Left colon (tissue), 2 donors: Measurements from ENCODE around the gene WFDC9. TPM values are rescaled to one million over a fixed set of nuclear protein-coding genes. Genes with fewer than 3 reads are reported as not detected.
A peak's percentile ranks its signal among the peaks of the same experiment; 100 is the strongest.
"Not testable (repeated sequence)": the region's sequence is repeated elsewhere in the genome, so short reads cannot be mapped to it uniquely, and the experiment has no call there.

Experiments used
- ATAC-seq: fragments of 200-7000 bp; cut with Tn5 transposase; one replicate; pipeline ENCODE4 v1.9.1; 2020; ENCODE audit warnings: mild to moderate bottlenecking, moderate library complexity
- DNase-seq, 2 donors: peaks; one replicate each; pipeline ENCODE4 v3.0.0-alpha.2; 2020
- intact Hi-C, 2 donors: fragments of 100-400 bp; cut with DNase I in 1 of 2; cut with micrococcal nuclease in 1 of 2; formaldehyde crosslinking; loops; one replicate each; pipeline versions ENCODE4 v1.11.2 to v1.14.0; 2022; cut with DNase I, micrococcal nuclease
- total RNA-seq, 2 donors: library from RNA; stranded (reverse); fragmentation: NEBNext Ultra II Directional; extraction: Animal tissue kit (Norgen Biotek cat#: 25700); gene quantifications; one replicate each; pipeline ENCODE4 v1.2.1, GENCODE V29; 2021
- donor health status: DM: no; HTN: no; CAD: no.
- donor health status: DM: yes; HTN: yes; CAD: no.

Gene WFDC9
- total RNA-seq, 2 donors from 2014 or later = not detected

DNA sequence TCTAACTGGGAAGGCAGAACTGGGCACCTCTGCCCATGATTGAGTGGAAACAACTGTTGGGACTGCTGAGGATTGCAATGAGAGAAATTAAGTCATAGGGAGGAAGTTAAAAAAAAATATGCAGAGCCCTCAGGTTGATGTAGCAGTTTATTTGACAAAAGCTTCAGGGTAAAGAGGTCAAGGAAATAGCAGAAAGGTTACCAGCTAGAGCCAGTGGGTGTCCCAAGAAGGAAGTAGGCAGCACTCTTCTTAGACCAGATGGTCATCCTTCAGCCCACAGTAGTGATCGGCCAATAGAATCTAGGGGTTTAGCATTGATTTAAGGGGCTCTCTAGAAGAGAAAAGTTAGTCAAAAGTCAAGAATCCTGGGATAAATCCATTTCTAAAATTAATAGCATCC lies 23.3 kb downstream of the WFDC9 start:
- intact Hi-C loops = no loop called here
- ATAC-seq = no peak

GRCh38 chr20:45595235-45595634 lies 35.8 kb downstream of the WFDC9 start:
- intact Hi-C loops = no loop called here
- DNase-seq = no peak
- ATAC-seq = no peak

More for the DNA sequence above, 23.3 kb downstream of the WFDC9 start:
- no peak for DNase-seq

GRCh38 chr20:45593498-45593897 lies 37.6 kb downstream of the WFDC9 start:
- intact Hi-C loops = no loop called here
- DNase-seq (no peak), ATAC-seq (no peak)

- DNase-seq = peak in 1 of 2 donors; percentile 9
- intact Hi-C loops = no loop called here
- ATAC-seq = peak; percentile 81
Measured at GRCh38 chr20:45592574-45593189, 38.4 kb downstream of the WFDC9 start.

GRCh38 chr20:45589725-45590124 lies 41.4 kb downstream of the WFDC9 start:
- ATAC-seq = no peak
- intact Hi-C loops = no loop called here
- no peak for DNase-seq

DNA sequence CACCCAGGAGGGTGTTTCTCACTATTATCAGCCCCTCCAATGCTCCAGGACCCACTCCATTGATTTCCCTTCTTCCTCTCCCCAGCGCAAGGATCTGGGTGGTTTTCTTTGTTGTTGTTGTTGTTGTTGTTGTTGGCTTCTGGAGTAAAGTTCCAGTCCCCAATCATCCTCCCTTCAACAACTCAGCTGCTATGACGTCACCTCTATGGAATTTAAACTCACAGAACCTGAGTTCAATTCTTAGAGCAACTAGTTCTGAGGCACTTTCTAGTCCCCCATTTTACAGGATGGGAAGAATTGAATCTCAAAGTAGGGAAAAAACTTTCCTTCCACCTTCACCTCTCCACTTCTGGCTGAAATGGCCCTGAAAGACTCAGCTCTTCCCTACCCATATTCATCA lies 42.3 kb downstream of the WFDC9 start:
- ATAC-seq = no peak
- intact Hi-C loops = no loop called here
- no peak for DNase-seq

DNA sequence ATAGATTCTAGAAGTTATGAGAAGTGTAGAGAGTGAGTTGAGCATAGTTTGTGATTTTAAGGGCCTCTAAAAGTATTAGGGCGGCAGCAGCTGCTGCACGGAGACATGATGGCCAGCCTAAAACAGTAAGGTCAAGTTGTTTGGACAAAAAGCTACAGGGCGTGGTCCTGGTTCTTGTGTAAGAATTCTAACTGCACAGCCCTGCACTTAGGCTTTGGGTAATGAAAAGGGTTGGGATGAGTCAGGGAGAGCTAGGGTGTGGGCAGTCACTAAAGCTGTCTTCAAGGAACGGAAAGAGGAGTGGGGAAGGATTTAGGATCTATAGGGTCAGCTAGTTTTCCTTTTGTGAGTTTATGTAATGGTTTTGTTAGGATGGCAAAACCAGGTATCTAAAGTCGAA lies 45.1 kb downstream of the WFDC9 start:
- ATAC-seq, DNase-seq, intact Hi-C loops: not testable (repeated sequence)

DNA sequence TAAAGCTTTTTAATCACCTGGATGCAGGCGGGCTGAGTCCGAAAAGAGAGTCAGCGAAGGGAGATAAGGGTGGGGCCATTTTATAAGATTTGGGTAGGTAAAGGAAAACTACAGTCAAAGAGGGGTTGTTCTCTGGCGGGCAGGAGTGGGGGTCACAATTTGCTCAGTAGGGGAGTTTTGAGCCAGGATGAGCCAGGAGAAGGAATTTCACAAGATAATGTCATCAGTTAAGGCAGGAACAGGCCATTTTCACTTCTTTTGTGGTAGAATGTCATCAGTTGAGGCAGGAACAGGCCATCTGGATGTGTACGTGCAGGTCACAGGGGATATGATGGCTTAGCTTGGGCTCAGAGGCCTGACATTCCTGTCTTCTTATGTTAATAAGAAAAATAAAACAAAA lies 46.8 kb downstream of the WFDC9 start:
- ATAC-seq, DNase-seq, intact Hi-C loops: not testable (repeated sequence)

- intact Hi-C loops = no loop called here
- no peak for ATAC-seq
- no peak for DNase-seq
Measured at GRCh38 chr20:45583502-45583901, 47.6 kb downstream of the WFDC9 start.

- intact Hi-C loops = no loop called here
- no peak for DNase-seq
- ATAC-seq = no peak
Measured at GRCh38 chr20:45581702-45582101, 49.4 kb downstream of the WFDC9 start.

DNA sequence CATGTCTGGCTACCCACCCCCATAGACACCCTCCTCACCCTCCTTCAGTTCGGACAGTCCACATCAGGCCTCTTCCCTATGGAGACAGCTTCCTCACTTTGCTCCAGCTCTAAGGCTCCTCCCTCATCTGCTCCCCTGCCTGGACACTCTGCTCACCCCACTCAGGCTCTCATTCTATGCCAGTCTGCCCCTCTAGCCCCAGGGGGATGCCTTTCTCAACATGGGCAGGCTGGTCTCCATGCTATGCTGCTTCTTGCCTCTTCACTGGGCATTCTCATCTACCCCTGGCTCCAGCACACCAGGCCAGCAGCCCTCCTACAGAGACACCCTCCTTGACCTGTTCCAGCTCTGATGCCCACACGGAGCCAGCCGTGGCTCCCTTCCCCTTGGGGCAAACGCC lies 51.9 kb downstream of the WFDC9 start, which contains the start of gene WFDC8:
Gene WFDC8, minus strand, starts transcription at position 101 of the 400 bp plus-strand sequence. Its CDS starts 37 bp downstream, at position 64.
- DNase-seq (no peak), ATAC-seq (no peak)
- intact Hi-C loops = no loop called here

- DNase-seq = no peak
- ATAC-seq = no peak
- intact Hi-C loops = no loop called here
Measured at GRCh38 chr20:45578231-45578630, 52.9 kb downstream of the WFDC9 start.

- ATAC-seq = no peak
- intact Hi-C loops = no loop called here
- DNase-seq = no peak
Measured at GRCh38 chr20:45576995-45577394, 54.1 kb downstream of the WFDC9 start.

DNA sequence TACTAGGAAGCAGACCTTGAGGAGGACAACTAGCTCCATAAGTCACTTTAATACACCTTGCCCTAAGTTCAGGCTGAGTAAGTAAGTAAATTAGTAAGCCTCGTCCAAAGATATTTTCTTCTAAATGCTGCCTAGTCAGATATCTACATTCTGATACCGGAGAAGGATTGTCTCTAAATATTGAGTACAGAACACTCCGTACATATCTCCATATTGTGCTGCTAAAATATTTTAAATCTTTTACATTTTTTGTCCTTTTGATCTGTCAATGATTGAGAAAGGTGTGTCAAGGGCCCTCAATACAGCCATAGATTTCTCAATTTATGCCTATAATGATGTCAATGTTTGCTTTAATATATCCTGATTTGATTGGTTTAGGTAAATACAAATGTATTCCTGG lies 55.2 kb downstream of the WFDC9 start:
- intact Hi-C loops = no loop called here
- DNase-seq (no peak), ATAC-seq (no peak)

- ATAC-seq, DNase-seq, intact Hi-C loops: not testable (repeated sequence)
Measured at GRCh38 chr20:45569650-45570049, 61.4 kb downstream of the WFDC9 start.

GRCh38 chr20:45564760-45565276 lies 66.3 kb downstream of the WFDC9 start:
- ATAC-seq = no peak
- no peak for DNase-seq
- intact Hi-C loops = no loop called here

Other genes starting within 250 kb of the WFDC9 start
- 100 to 1,000 TPM; 123 to 135 TPM for gene DBNDD2, start 223.0 kb downstream of the WFDC9 start, total RNA-seq
- 100 to 1,000 TPM; 122 to 152 TPM for gene PIGT, start 215.1 kb downstream of the WFDC9 start, total RNA-seq
- gene WFDC2, start 161.5 kb downstream of the WFDC9 start, total RNA-seq = 100 to 1,000 TPM; 108 to 124 TPM
- not detected for gene SPINT3, start 115.7 kb downstream of the WFDC9 start, total RNA-seq
- not detected for gene WFDC6, start 91.8 kb downstream of the WFDC9 start, total RNA-seq
- gene EPPIN, start 83.9 kb downstream of the WFDC9 start, total RNA-seq = not detected
- gene WFDC8, start 52.0 kb downstream of the WFDC9 start, total RNA-seq = not detected
- gene WFDC10A, start 1.5 kb downstream of the WFDC9 start, total RNA-seq = not detected
- not detected for gene WFDC11, start 39.0 kb upstream of the WFDC9 start, total RNA-seq
- not detected for gene WFDC13, start 70.8 kb upstream of the WFDC9 start, total RNA-seq
- not detected for gene WFDC10B, start 73.7 kb upstream of the WFDC9 start, total RNA-seq
- gene SPINT4, start 91.1 kb upstream of the WFDC9 start, total RNA-seq = not detected
- 1 to 10 TPM; 2.3 to 9.8 TPM for gene WFDC3, start 160.6 kb upstream of the WFDC9 start, total RNA-seq
- gene DNTTIP1, start 160.7 kb upstream of the WFDC9 start, total RNA-seq = 10 to 100 TPM; 50.9 to 60.5 TPM
- gene UBE2C, start 181.4 kb upstream of the WFDC9 start, total RNA-seq = 10 to 100 TPM in 1 of 2 donors, 1 to 10 TPM in 1; 6.8 to 22.3 TPM
- gene TNNC2, start 196.0 kb upstream of the WFDC9 start, total RNA-seq = 1 to 10 TPM; 3.9 to 5.1 TPM
- 10 to 100 TPM; 14.4 to 15.8 TPM for gene SNX21, start 202.5 kb upstream of the WFDC9 start, total RNA-seq
- 10 to 100 TPM; 46.5 to 47.9 TPM for gene ACOT8, start 226.1 kb upstream of the WFDC9 start, total RNA-seq
- 1 to 10 TPM; 4.2 to 5.6 TPM for gene ZSWIM3, start 226.3 kb upstream of the WFDC9 start, total RNA-seq
- gene ZSWIM1, start 249.9 kb upstream of the WFDC9 start, total RNA-seq = 10 to 100 TPM; 11.8 to 12.0 TPM